ENCODE results near the gene LPAR2.
A peak's percentile ranks its signal among the peaks of the same experiment; 100 is the strongest.
"Not testable (repeated sequence)": the region's sequence is repeated elsewhere in the genome, so short reads cannot be mapped to it uniquely, and the experiment has no call there.

The LPAR2 gene

DNA sequence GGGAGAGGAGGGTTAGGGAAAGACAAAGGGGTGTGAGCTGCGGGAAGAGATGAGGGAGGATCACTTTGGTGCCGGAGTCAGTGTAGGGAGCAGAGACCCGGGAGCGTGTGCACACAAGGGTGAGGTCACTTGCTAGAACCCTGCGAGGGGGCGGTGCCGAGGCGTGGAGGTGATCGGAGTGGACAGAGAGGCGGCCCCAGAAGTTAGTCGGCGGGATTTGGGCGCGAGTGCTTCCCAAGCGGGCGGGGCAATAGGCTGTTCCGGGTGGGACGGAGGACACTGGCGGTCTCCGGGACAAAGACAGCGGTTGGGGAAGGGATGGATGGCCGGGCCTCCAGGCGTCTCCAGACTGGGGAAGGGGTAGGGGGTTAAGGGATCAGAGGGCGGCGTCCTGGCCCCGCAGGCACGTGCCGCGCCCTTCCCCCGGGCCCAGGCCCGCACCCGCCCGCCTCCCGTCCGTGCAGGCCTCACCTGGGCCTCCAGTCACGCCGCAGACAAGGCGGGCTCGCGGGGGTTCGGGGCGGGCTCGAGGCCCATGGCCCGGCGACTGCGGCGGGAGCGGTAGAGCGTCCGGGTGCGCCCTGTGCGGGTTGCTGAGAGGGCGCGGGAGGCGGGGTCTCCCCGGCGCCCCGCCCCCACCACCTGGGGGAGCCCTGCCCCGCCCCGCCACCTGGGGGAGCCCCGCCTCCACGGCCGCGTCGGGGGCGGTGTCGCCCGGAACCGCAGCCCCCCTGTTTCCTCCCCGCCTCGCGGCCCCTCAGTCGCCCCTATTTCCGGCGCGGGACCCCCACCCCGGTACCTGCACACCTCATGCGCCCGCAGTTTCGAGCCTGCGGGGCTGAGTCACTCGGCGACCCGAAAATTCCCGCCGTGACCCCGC, at the start of gene LPAR2:
TSS of gene LPAR2 (minus strand) at position 600 of the 880 bp plus-strand sequence. CDS start 945 bp downstream, outside the sequence.
- no peak for DNase-seq

DNA sequence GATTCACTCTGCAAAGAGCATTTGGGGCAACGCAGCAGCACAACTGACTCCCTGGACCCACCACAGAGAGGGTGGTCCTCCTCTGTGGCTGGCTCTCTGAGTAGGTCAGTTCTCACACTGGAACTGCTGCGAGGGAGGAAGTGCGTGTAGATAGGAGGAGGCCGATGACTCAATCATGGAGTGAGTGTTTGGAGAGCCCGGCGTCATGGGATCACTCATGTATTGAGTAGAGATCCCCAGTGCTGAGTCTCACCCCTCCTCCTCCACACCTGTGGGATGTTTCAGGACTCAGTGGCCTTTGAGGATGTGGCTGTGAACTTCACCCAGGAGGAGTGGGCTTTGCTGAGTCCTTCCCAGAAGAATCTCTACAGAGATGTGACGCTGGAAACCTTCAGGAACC, 49.6 kb upstream of the LPAR2 start:
- no peak for DNase-seq

DNA sequence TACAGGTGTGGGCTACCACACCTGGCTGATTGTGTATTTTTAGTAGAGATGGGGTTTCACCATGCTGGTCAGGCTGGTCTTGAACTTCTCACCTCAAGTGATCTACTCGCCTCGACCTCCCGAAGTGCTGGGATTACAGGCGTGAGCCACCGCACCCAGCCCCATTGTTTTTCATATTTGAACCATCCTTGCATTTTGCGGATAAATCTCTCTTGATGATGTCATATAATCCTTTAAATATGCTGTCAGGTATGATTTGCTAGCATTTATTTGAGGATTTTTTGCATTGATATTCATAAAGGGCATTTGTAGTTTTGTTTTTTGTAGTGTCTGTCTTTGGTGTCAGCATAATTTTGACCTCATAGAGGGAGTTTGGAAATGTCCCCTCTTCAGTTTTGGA, 46.3 kb upstream of the LPAR2 start:
- no peak for DNase-seq

DNA sequence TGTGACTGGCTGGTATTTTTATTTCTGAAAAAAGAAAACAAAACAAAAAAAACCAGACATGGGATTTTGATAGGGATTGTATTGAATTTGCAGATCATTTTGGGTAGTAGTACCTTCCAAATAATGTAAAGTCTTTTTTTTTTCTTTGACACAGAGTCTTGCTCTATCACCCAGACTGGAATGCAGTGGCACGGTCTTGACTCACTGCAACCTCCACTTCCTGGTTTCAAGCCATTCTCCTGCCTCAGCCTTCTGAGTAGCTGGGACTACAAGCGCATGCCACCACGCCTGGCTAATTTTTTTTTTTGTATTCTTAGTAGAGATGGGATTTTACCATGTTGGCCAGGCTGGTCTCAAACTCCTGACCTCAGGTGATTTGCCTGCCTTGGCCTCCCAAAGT, 44.8 kb upstream of the LPAR2 start:
- no peak for DNase-seq

DNA sequence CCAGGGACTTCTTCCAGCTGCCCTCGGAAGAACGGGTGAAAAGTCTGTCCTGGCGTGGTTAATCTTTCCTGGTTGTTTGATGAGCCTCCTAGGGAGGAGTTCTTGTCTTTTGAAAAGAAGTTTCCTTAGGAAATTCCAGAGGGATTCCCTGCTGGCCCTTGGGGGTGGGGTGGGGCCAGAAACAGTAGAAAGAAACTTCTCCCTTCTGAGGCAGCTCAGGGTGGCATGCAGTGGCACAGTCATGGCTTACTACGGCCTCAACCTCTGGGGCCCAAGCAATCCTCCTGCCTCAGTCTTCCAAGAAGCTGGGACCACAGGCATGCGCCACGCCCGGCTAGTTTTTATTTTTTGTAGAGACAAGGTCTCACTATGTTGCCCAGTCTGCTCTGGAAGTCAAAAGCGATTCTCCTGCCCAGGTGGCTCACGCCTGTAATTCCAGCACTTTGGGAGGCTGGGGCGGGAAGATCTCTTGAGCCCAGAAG, 42.1 kb upstream of the LPAR2 start:
- DNase-seq, result no peak

DNA sequence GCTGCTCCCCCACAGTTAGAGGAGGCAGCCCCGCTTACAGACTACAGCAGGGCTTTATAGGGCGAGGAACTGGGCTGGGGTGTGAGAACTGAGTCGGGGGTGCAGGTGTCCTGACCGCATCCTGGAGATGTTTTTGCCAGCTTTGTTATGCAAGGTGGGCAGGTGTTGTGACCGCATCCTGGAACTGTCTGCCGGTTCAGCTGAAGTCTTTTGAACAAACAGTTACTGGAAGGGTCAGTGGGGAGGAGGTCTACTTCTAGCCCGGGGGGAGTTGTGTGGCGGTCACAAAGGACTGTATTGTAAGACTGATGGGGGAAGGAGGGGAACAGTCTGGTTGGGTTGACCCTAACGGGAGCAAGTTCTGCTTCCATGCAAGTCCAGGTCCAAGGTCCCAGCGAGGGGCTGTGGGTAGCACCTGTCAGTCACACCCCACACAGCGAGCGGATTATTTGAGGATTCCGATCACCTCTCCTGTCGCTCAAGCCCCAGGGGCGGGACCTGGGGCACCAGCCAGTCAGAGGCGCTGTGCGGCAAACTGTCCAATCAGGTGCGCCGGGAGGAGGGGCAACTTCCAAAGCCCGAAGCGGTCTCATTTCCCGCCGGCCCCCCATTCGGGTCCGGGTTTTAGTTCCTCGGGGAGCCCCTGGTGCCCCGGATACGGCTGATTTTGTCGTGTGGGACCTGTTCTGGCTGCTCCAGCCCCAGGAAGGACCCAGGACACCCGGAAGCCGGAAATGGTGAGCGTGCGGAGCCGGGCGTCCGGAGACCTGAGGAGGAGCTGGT, 40.4 kb upstream of the LPAR2 start, which contains the start of gene ZNF101:
TSS of gene ZNF101 (plus strand) at position 610 of the 783 bp plus-strand sequence. CDS start at position 735, 125 bp downstream.
- peak; percentile 67 to 93 (median 84) for DNase-seq

DNA sequence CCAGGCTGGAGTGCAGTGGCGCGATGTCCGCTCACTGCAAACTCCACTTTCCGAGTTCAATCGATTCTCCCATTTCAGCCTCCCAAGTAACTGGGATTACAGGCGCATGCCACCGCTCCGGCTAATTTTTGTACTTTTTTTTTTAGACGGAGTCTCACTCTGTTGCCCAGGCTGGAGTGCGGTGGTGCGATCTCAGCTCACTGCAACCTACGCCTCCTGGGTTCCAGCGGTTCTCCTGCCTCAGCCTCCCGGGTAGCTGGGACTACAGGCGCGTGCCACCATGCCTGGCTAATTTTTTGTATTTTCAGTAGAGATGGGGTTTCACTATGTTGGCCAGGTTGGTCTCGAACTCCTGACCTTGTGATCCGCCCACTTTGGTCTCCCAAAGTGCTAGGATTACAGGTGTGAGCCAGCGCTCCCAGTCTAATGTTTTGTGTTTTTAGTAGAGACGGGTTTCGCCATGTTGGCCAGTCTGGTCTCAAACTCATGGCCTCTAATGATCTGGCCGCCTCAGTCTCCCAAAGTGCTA, 37.5 kb upstream of the LPAR2 start:
- DNase-seq, result not testable (repeated sequence)

DNA sequence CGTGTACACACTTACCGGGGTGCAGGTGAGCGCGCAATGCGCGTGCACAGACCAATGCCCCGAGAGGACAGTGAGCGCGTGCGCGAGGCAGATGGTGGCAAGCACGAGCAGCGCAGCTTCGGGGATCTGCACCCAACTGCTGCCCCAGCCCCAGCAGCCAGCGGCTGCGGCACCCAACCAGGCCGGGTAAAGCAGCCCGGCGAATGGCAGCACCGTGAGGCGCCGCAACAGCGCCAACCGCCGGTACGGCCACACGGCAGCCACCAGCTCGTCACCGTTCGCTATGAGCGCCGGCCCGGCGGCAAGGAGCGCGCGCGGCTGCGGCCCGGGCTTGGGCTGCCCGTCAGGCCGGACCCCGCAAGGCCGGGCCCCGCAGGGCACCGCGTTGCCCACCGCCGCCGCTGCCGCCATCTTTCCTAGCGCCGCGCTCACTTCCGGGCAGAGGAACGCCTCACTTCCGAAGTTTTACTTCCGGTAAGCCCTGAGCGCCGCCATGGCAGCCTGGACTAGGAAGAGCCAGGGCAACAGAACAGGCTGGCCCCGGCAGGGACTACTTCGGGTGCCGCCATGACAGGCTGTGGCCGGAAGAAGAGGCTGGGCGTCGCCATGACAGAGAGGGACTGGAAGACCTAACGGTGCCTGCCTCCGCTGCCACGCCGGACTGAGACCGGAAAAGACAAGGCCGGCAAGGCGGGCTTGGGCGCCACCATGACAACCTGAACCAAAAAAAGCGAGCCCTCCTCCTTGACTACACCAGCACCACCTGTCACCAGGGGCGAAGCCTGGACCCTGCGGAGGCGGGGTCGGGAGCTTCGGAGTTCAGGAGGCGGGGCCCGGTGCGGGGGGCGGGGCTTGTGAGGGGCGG, 35.5 kb upstream of the LPAR2 start, which contains the start of gene ATP13A1:
TSS of gene ATP13A1 (minus strand) at position 421 of the 865 bp plus-strand sequence. CDS start at position 411, 10 bp downstream.
- DNase-seq, result peak; percentile 88 to 100 (median 97)

DNA sequence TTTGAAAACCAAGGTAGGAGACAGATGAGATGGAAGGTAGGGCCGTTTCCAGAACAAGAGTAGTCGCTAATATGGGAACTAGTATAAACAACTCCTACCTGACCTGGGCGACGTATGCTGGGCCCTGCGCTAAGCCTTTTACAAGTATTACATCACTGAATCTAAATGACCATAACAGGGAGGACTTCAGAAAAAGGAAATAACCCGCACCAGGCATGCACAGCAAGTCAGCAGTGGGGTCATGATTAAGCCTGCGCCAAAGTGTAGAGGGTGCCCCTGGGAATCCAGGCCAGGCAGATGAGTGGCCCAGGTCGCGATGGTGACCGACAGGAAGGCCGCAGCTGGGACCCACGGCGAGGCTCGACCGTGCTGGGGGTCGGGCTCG, 34.8 kb upstream of the LPAR2 start:
- DNase-seq, result no peak

DNA sequence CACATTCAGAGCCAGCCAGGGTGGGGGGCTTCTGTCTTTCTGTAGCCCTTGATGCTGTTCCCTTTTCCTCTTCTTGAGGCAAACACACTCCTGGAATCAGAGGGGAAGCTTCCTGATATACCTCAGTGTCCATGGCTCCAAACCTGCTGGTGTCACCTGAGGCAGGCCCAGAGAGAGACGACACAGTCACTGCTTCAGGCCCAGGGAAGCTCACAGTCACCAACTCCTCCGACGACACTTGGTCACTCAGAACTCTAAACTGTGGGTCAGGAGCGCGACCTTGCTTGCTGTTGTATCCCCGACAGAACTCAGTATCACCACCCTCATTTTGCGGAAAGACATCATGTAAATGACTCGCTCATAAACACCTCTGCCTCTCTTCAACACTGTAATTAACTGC, 34.3 kb upstream of the LPAR2 start:
- DNase-seq, result no peak

DNA sequence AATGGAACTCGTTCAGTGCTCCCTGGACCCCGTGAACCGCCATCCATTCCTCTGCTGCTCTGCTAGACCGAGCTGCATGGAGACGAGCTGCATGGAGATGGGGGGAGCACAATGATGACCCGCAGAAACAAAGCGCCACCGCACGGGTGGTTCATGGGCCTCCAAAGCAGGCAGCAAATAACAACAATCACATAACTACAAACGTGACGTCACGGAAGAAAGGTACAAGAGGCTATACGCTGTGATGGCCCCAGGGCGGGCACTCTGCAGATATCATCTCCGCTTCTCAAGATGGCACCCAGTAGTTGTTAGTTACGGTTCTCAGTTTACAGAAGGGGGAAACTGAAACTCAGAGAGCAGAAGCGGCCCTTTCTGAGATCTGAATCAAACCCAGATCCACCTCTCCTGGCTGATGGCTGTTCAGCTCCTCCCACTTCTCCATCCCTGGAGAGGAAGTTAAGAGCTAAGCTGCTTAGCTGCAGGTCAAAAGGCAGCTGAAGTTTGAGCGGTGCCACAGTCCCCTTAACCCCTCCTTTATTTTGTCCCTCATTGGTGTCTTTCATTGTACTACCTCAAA, 33.7 kb upstream of the LPAR2 start:
- peak in 3 of 14 donors; percentile 4 to 22 (median 7) for DNase-seq

DNA sequence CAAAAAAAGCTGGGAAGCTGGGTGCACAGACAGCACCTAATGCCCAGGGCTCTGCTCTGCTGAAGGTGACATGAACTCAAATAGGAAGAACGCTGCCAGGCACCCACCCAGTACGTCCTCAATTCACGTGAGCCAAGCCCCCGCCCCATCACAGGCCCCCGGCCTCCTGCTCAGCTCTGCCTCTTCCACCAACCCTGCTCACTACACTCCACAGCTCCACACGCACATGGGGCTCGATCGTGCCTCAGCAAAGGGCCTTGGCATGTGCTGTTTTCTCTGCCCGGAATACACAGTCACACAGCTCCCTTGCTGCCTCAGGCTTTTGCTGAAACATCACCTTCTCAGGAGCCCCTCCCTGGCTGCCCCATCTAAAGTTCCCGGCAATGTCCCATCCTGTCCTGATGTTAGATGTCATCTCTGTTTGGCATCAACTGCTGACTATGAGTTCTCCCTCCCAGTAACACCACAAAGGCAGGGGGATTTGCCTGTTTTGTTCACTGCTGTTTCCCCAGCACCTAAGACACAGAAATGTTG, 33.2 kb upstream of the LPAR2 start:
- DNase-seq, result no peak

DNA sequence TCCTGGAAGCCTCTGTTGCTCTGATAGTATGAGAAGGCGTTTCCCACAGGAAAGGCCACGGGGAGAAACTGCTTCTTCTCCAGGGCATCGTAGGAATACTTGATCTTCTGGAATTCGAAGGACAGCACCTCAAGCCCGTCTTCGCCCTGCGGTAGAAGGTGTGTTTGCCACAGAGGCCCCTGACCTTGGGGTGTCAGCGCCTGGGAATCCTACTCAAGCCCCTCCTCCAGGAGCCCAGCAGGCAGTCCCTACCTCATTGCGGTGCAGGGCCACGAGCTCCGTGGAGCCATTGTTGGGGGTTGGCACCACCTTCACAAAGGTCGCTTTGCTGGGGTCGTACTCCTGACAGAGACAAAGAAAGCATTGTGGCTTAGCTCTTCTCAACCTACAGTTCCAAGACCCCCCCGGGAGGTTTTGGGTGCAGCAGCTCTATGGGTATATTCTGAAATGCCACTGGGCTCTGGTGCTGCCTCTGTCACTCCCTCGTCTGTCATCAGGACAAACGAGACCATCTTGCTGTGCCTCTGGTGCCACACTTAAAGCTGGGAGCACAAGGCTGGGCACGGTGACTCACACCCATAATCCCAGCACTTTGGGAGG, 31.7 kb upstream of the LPAR2 start:
- no peak for DNase-seq

DNA sequence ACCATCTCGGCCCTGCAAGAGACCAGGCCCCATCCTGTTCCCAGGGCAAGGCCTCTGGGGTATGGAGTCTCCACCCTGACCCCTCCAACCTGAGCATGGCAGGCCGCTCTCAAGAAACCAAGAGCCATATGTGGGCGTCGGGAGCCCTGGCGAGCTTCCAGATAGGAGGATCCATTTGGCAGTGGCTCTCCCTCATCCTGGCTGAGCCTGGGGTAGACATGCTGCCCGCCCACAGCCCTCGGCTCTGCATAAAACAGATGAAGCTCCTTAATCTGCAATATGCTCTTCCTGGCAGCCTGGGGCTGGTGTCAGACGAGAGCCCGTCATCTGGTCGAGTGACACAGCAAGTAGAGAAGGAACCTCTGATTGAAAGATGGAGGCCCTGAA, 29.4 kb upstream of the LPAR2 start:
- peak in 3 of 14 donors; percentile 8 to 87 (median 9) for DNase-seq

DNA sequence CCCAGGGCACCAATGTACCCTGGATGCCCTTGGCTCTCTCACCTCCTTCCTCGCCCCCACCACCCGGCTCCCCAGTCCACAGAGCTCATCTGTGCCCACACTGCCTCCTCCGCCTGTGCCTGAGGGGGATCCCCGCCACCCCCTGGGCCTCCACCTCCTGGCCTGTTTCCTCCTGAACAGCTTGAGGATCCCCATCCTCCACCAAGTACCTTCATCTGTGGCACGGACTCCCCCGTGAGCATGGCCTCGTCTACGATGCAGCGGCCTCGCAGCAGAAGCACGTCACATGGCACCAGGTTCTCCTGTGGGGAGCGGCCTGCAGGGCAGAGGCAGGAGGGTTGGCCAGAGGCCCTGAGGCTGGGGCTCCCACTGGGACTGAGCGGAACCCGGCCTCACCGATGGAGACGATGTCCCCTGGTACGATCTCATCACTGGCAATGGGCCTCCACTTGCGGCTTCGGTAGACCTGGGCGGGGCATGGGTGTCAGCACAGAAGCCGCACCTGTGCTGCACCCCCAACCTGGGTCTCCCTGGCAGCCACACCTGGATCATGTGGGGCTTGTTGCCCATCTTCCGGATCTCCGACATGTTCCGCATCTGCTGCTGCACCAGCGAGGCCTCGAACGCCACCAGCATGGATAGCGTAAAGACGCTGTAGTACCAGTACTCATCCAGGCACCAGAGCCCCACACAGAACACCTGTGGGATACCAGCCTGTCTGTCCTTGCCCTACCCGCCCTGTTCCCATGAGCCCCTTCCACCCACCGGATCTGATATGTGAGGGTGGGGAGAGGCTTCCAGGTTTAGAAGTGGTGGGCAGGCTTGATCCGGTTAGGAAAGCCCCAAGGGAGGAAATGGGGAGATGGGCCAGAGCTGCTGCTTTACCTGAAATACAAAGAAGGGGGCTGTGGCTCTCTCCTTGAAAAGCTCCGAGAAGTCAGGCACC, 28.7 kb upstream of the LPAR2 start:
- DNase-seq, result no peak

DNA sequence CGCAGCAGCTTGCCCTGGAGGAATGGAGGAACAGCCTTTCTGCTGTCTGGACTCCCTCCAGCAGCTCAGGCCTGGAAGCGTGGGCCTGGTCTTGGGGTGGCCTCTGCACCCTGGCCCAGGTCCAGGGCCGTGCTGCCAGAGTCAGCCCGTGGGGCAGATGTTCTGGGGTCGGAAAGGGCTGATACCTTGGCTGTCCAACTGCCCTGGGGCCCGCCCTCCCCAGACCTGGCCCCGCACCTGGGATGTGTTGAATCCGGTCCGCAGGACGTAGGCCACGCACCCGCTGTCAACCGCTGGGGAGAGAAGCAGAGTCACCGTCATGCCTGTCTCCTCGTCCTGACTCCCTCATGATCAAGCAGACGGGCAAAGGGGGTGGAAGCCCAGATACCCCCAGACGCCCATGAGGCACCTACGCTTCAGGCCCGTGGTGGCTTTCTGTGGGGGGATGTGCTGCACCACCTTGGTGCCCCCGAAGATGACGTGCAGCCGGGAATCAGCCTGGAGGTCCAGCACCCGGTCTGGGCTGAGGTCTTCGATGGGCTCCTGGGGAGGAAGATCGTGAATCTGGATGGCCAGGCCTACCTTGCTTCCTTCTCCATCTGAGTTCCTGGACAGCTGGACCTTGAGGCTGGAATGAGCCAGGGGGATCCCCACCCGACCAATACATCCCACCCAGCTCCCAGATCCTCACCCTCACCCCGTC, 27.8 kb upstream of the LPAR2 start:
- no peak for DNase-seq

DNA sequence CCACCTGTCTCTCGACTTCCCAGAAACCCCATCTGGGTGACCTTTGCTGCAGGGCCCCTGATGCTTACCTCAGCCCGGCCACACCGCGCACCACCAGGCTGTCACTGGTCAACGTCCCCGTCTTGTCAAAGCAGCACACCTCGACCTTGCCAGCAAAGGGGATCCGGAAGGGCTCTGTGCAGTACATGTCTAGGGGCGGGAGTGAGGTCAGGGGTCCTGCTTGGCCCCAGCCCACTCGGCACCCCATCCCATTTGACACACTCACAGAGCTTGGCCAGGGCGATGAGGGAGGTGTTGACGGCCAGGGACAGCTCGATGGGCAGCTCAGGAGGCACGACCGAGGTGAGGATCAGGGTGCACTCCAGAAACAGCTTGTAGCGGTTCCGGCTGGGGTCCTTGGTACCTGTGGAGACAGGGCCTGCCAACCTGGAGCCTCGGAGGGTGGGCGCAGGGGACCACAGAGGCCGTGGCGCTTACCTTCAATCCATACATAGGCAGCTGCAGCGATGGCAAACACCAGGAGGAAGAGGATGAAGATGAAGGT, 27.1 kb upstream of the LPAR2 start:
- no peak for DNase-seq

DNA sequence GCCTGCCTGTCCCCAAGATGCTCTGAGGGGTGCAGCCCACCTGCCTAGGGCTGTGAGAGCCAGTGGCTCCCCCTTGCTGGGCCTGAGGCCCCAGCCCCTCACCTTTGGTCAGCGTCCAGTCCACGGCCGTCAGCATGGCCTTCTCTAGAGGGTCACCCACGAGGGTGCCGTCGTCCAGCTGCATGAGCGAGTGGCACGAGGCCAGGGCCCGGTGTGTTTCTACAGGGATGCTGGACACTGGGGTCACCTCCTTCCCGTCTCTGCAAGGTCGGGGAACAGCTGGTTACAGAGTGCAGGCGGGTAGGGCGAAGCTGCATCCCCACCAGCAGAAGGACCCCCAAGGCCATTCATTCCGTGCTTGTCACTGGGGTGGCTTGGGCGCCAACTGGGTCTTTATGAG, 26.4 kb upstream of the LPAR2 start:
- no peak for DNase-seq
